CD4-positive, alpha-beta T cell treated with Interleukin-17A for 4 hours (primary cell): ENCODE results near the gene TRPM5.
"Not testable (repeated sequence)": the region's sequence is repeated elsewhere in the genome, so short reads cannot be mapped to it uniquely, and the experiment has no call there.

Experiments
- DNase-seq: peaks from one replicate; pipeline ENCODE4 v3.0.0-alpha.2; 2020; ENCODE audit warnings: mixed read lengths

TRPM5 gene

GRCh38 chr11:2443881-2444820 is at the start of gene TRPM5:
TRPM5 (minus strand) TSS chr11:2444514; CDS start chr11:2423036, 21,478 bp downstream.
- DNase-seq = peak; percentile 87

- no peak for DNase-seq
Measured at GRCh38 chr11:2489083-2489482, 44.8 kb upstream of the TRPM5 start.

- no peak for DNase-seq
Measured at GRCh38 chr11:2488004-2488403, 43.7 kb upstream of the TRPM5 start.

GRCh38 chr11:2484576-2485125 is 40.3 kb upstream of the TRPM5 start:
- DNase-seq = no peak

GRCh38 chr11:2483426-2483825 is 39.1 kb upstream of the TRPM5 start:
- no peak for DNase-seq

GRCh38 chr11:2482745-2483144 is 38.4 kb upstream of the TRPM5 start:
- no peak for DNase-seq

GRCh38 chr11:2482204-2482603 is 37.9 kb upstream of the TRPM5 start:
- DNase-seq = no peak

GRCh38 chr11:2481253-2481652 is 36.9 kb upstream of the TRPM5 start:
- peak; percentile 33 for DNase-seq

- no peak for DNase-seq
Measured at GRCh38 chr11:2480874-2481220, 36.5 kb upstream of the TRPM5 start.

GRCh38 chr11:2480067-2480873 is 36.0 kb upstream of the TRPM5 start:
- DNase-seq = not testable (repeated sequence)

- no peak for DNase-seq
Measured at GRCh38 chr11:2477936-2478335, 33.6 kb upstream of the TRPM5 start.

- DNase-seq = no peak
Measured at GRCh38 chr11:2477254-2477653, 32.9 kb upstream of the TRPM5 start.

- no peak for DNase-seq
Measured at GRCh38 chr11:2475136-2475918, 31.0 kb upstream of the TRPM5 start.

- DNase-seq = no peak
Measured at GRCh38 chr11:2474059-2474901, 30.0 kb upstream of the TRPM5 start.

GRCh38 chr11:2473361-2474058 is 29.2 kb upstream of the TRPM5 start:
- DNase-seq = no peak

- no peak for DNase-seq
Measured at GRCh38 chr11:2472428-2473186, 28.3 kb upstream of the TRPM5 start.

- no peak for DNase-seq
Measured at GRCh38 chr11:2471804-2472096, 27.4 kb upstream of the TRPM5 start.

GRCh38 chr11:2471048-2471803 is 26.9 kb upstream of the TRPM5 start:
- DNase-seq = no peak

- DNase-seq = no peak
Measured at GRCh38 chr11:2470495-2470894, 26.2 kb upstream of the TRPM5 start.
